ENCODE results near the gene SKIC2.
"Not testable (repeated sequence)": the region's sequence is repeated elsewhere in the genome, so short reads cannot be mapped to it uniquely, and the experiment has no call there.

Gene SKIC2

DNA sequence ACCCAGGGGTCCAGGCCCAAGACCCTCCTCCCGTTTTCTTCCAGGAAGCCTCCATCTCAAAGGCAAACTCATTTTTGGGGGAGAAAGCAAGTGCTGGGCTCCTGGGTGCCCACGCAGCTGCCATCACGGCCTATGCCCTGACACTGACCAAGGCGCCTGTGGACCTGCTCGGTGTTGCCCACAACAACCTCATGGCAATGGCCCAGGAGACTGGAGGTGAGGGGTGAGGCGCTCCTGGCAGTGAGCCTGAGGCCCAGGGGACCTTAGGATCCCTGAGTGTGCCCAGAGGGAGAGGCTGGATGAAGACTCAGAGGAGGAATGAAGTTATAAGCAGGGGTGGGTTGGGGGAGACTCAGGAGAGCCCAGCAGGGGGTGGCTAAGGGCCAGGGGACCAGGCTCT is 37.4 kb downstream of the SKIC2 start:
- DNase-seq (ENCODE audit: low read depth); H3K4me3 ChIP-seq (ENCODE audit: control insufficient read depth, low read depth, low read length): not testable (repeated sequence)

DNA sequence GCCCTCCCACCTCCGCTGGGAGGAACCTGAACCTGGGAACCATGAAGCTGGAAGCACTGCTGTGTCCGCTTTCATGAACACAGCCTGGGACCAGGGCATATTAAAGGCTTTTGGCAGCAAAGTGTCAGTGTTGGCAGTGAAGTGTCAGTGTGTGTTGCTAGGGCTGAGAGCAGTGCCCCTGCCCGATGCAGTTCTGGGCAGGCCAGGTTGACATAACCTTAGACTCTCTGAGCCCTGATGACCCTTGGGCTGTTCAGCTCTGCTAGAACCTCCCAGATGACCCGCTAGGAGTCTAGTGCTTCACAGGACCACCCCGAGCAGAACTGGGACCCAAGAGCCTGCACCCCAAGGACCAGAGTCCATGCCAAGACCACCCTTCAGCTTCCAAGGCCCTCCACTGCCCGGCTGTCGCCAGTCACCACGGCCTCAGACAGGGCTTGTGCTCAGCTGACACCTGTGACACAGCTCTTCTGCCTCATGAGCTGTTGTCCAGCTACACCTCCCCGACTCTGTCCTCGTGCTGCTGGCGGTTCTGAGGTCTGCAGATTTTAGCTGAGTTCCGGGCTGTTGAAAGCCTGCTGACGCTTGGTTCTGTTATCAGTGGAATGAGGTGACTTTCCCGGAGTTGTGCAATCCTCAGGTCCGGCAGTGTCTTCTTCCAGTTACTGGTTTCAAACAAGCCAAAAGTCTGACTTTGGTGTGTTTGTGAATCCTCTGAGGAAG is 43.7 kb downstream of the SKIC2 start:
- DNase-seq (ENCODE audit: low read depth); H3K4me3 ChIP-seq (ENCODE audit: control insufficient read depth, low read depth, low read length): not testable (repeated sequence)

DNA sequence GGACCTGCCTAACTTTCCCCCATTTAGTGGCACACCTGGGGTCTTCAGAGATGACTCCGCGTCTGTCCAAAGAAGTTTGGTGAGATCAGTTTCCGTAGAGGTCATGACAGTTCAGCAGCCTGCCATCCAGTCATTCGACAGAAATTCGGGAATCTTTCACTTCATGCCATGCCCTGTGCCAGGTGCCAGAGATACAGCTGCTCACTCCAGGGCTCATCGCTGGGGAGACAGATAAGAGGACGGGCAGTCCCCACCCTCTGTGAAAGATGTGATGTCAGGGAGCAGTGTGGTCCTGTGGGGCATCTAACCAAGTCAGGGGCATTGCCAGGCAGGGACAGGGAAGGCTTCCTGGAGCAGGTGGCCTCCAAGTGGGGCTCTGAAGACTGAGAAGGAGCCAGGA is 44.3 kb downstream of the SKIC2 start:
- not testable (repeated sequence) for H3K4me3 ChIP-seq (ENCODE audit: control insufficient read depth, low read depth, low read length)

DNA sequence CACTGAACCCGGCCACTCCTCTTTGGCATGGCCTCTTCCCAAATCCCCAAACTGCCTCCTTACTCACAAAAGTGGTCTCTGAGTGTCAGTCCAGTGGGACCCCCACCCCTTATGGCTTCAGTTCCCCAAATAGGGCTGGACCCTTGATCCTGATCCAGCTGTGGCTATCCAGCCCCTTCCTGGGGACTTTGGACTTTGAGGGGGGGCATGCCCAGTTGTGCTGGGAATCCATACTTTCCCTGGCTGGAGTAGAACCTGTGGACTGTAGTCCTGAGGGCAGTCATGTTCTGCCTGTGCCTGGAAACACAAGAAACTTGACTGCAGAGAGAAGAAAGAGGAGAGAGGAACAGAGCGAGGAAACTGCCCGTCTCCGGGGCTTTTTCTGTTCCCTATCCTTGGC is 45.4 kb downstream of the SKIC2 start:
- DNase-seq (ENCODE audit: low read depth); H3K4me3 ChIP-seq (ENCODE audit: control insufficient read depth, low read depth, low read length): not testable (repeated sequence)

More for the DNA sequence above, 44.3 kb downstream of the SKIC2 start:
- not testable (repeated sequence) for DNase-seq (ENCODE audit: low read depth)

DNA sequence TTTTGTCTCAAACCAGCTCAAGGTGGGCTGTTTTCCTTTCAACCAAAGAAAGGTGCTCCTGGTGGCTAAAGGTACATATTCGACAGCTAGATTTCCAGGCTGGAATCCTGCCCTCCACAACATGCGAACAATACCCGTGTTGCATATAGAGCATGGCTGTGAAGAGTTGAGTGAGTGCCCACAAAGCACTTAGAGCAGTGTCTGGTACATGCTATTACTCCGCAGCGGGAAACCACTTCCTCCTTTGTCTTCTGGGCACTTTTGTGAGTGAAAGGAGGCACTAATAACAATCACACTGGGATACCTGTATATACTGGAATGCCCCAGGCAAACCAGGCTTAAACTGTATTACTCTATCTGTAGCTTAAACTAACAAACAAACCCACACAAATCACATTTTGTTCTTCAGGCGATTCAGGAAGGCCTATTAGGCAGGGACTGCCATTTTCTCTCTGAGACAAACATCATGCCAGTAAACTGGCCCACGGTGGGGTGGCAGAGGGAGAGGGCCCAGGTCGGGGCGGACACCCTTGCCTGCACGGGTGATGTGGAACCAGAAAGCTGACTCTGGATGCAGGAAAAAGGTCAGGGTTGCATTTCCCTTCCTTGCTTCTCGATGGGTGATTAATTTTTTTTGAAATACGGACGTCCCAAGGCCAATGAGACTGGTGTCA is 46.0 kb downstream of the SKIC2 start:
- DNase-seq (ENCODE audit: low read depth); H3K4me3 ChIP-seq (ENCODE audit: control insufficient read depth, low read depth, low read length): not testable (repeated sequence)

DNA sequence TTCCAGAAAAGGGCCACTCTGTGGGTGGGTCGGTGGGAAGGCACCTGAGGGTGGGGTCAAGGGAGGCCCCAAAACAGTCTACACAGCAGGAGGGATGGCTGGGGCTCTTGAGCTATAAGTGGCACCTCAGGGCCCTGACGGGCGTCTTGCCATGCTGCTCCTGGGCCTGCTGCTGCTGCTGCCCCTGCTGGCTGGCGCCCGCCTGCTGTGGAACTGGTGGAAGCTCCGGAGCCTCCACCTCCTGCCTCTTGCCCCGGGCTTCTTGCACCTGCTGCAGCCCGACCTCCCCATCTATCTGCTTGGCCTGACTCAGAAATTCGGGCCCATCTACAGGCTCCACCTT is 46.5 kb downstream of the SKIC2 start:
- H3K4me3 ChIP-seq (ENCODE audit: control insufficient read depth, low read depth, low read length); DNase-seq (ENCODE audit: low read depth): not testable (repeated sequence)

DNA sequence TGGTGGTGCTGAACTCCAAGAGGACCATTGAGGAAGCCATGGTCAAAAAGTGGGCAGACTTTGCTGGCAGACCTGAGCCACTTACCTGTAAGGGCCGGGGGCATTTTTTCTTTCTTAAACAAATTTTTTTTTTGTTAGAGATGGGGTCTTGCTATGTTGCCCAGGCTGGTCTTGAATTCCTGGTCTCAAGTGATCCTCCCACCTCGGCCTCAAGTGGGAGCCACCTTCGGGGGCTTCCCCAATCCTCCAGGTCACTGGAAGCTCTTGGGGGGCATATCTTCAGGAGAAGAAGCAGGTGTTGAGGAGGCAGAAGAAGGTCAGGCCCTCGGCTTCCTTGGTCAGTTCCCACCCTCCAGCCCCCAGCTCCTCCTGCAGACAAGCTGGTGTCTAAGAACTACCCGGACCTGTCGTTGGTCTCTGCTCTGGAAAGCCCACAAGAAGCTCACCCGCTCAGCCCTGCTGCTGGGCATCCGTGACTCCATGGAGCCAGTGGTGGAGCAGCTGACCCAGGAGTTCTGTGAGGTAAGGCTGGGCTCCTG is 47.1 kb downstream of the SKIC2 start:
- not testable (repeated sequence) for H3K4me3 ChIP-seq (ENCODE audit: control insufficient read depth, low read depth, low read length); DNase-seq (ENCODE audit: low read depth)

DNA sequence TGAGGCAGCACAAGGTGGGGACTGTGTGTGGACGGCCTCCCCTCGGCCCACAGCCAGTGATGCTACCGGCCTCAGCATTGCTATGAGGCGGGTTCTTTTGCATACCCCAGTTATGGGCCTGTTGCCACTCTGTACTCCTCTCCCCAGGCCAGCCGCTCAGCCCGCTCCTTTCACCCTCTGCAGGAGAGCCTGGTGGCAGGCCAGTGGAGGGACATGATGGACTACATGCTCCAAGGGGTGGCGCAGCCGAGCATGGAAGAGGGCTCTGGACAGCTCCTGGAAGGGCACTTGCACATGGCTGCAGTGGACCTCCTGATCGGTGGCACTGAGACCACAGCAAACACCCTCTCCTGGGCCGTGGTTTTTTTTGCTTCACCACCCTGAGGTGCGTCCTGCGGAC is 48.1 kb downstream of the SKIC2 start:
- not testable (repeated sequence) for DNase-seq (ENCODE audit: low read depth); H3K4me3 ChIP-seq (ENCODE audit: control insufficient read depth, low read depth, low read length)

DNA sequence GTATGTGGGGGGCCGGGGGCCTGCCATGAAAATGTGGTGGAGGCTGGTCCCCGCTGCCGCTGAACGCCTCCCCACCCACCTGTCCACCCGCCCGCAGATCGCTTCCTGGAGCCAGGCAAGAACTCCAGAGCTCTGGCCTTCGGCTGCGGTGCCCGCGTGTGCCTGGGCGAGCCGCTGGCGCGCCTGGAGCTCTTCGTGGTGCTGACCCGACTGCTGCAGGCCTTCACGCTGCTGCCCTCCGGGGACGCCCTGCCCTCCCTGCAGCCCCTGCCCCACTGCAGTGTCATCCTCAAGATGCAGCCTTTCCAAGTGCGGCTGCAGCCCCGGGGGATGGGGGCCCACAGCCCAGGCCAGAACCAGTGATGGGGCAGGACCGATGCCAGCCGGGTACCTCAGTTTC is 49.1 kb downstream of the SKIC2 start:
- DNase-seq (ENCODE audit: low read depth); H3K4me3 ChIP-seq (ENCODE audit: control insufficient read depth, low read depth, low read length): not testable (repeated sequence)

DNA sequence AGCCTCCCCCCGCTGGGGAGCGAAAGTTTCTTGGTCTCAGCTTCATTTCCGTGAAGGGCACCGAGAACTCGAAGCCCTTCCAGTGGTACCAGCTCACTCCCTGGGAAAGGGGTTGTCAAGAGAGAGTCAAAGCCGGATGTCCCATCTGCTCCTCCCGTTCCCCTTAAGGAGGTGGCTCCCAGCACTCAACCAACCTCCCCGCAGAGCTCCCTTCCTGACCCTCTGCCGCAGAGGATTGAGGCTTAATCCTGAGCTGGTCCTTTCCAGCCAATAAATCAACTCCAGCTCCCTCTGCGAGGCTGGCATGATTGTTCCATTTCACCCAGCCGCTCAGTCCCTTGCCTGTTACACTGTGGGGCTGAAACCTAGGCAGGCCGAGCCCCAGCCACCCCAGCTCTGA is 49.6 kb downstream of the SKIC2 start:
- DNase-seq (ENCODE audit: low read depth); H3K4me3 ChIP-seq (ENCODE audit: control insufficient read depth, low read depth, low read length): not testable (repeated sequence)

DNA sequence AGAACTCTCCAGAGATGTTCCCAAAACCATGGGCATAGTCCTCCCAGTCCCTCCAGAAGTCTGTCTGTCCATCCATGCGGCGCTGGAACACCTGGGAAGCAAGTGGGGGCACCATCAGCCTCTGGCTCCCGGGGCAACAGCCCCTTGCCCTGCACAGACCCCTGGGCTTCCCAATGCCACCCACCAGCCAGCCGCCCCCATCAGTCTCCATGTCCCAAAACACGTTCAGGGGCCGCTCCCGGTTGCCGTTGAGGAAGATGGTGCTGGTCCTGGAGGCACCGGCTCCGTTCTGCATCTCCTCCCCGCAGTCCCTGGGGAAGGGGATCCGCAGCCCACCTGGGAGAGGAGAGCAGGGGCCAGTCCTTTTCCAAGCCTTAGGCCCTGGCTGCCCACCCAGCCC is 50.6 kb downstream of the SKIC2 start:
- not testable (repeated sequence) for DNase-seq (ENCODE audit: low read depth); H3K4me3 ChIP-seq (ENCODE audit: control insufficient read depth, low read depth, low read length)

DNA sequence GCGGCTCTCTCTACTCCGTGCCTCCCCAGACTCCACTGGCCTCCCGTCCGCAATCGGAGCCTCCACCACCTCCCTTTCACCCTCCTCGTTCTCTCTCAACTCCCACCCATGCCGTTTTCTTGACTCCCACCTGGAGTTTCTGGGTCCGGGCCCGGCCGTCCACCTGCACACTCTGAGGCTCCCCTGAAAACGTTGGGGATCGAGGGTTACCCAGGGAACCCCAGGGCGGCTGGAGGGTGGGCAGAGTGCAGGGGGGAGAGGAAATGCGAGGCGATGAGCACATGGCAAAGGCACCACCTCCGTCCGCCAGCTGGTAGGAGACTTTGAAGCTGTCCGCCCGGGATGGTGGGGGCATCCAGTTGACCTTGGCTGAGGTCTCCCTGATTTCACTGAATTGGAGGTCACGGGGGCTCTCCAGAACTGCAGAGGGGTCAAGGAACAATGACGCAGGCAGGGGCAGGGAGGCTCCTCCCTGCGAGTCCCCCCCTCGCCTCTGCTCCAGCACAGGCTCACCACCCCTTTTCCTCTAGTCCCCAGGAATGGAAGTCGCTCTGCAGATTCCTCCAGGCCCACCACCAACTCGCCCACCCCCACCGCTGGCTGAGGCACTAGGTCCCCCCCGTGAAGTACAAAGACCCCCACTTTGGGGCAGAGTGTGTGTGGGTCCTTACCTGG is 52.0 kb downstream of the SKIC2 start:
- not testable (repeated sequence) for DNase-seq (ENCODE audit: low read depth); H3K4me3 ChIP-seq (ENCODE audit: control insufficient read depth, low read depth, low read length)

DNA sequence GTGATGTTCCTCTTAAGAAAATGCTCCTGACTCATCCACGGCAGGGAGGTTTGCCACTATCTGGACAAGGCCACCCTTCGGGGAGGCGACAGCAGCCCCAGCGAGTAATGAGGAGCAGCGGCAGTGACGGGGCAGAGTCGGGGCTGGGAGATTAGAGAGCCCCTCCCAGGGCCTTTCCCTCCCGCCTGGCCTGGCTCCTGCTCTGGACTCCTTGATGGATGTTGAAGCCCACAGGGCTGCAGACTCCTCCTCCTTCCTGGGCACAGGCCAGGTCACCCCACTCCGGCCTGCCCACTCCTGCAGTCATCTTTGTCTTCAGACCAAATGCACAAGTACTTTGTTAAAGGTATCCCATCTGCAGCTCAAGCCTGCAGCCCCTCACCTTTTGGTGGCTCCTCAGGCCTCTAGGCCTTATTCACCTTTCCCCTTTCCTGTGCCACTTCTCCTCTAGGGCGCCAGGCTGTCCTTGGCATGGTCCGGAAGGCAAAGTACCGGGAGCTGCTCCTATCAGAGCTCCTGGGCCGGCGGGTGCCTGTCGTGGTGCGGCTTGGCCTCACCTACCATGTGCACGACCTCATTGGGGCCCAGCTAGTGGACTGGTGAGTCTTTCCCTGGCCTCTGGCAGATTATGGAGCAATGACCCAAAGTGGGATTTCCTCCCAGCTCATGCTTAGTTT is 54.1 kb downstream of the SKIC2 start:
- H3K4me3 ChIP-seq (ENCODE audit: control insufficient read depth, low read depth, low read length); DNase-seq (ENCODE audit: low read depth): not testable (repeated sequence)

DNA sequence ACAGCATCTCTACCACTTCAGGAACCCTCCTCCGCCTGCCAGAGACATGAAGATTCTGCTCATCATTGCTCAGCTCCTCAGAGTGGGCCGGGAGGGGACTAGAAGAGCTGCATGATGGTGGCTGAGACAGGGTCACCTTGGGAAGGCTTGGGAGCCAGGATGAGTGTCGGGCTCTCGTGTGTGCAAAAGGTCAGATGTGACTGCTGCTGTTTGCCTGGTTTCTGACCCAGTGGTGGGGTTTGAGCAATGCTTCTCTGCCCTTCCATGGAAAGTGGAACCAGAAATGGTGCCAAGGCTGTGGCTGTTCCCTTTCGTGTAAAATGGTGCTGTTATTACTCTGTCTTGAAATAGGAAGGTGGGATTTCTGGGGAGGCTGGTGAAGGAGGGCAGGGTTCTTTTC is 54.8 kb downstream of the SKIC2 start:
- H3K4me3 ChIP-seq (ENCODE audit: control insufficient read depth, low read depth, low read length); DNase-seq (ENCODE audit: low read depth): not testable (repeated sequence)

DNA sequence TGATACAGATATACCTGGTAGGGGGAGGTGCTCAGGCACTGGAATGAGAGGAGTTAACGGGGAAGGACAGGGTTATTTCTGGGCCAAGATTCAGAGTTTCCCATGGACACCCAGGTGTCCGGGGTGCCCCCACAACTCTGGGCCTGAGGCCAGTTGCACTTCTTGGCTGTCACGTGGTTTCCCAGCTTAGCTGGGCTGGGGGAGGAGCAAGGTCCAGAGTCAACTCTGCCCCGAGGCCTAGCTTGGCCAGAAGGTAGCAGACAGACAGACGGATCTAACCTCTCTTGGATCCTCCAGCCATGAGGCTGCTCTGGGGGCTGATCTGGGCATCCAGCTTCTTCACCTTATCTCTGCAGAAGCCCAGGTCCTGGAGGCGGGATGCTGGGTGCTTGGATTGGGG is 55.6 kb downstream of the SKIC2 start, which contains the start of gene C4B:
TSS of gene C4B (plus strand) at position 249 of the 400 bp plus-strand sequence. CDS start at position 300, 51 bp downstream.
- not testable (repeated sequence) for H3K4me3 ChIP-seq (ENCODE audit: control insufficient read depth, low read depth, low read length)

More for the DNA sequence above, 55.6 kb downstream of the SKIC2 start, which contains the start of gene C4B:
- not testable (repeated sequence) for DNase-seq (ENCODE audit: low read depth)

All from AG09309 (cell line).